WTC11 (cell line): ENCODE measurements around the gene MAMDC2. TPM values are rescaled to one million over a fixed set of nuclear protein-coding genes. Genes with fewer than 3 reads are reported as not detected.

Experiments
- ATAC-seq: fragments of 200-7000 bp; cut with Tn5 transposase; 2 replicates; pipeline ENCODE4 v1.10.0; 2021; ENCODE audit warnings: mild to moderate bottlenecking, moderate library complexity
- CTCF ChIA-PET: fragments of 300-600 bp; sonication (Branson Sonifier 250); formaldehyde crosslinking; loops from one replicate; lab custom pipeline; 2021; ENCODE audit warnings: antibody characterized with exemption; lab: Charles Lee
- POLR2A ChIA-PET: fragments of 350-600 bp; sonication (Branson Sonifier 250); formaldehyde crosslinking; loops from one replicate; lab custom pipeline; 2021; ENCODE audit warnings: antibody characterized with exemption; lab: Charles Lee
- DNase-seq: peaks from one replicate; pipeline ENCODE4 v3.0.0; 2021; ENCODE audit warnings: low spot score
- H3K27ac Mint-ChIP-seq: 2 replicates; pipeline ENCODE4 v1.8.0; 2021; ENCODE audit warnings: mixed read lengths
- H3K27me3 Mint-ChIP-seq: 2 replicates; pipeline ENCODE4 v1.8.0; 2021; ENCODE audit warnings: low read depth, mild to moderate bottlenecking, moderate library complexity, mixed read lengths
- H3K36me3 Mint-ChIP-seq: 2 replicates; pipeline ENCODE4 v1.8.0; 2021; ENCODE audit warnings: mixed read lengths
- H3K4me1 Mint-ChIP-seq: 2 replicates; pipeline ENCODE4 v1.8.0; 2022; ENCODE audit warnings: mixed read lengths
- H3K4me3 Mint-ChIP-seq: 2 replicates; pipeline ENCODE4 v1.8.0; 2021; ENCODE audit warnings: mild to moderate bottlenecking, moderate library complexity, mixed read lengths
- H3K9me3 Mint-ChIP-seq: 2 replicates; pipeline ENCODE4 v1.8.0; 2021; ENCODE audit warnings: mixed read lengths
- AR ChIP-seq: fragments of 250-450 bp; sonication (Bioruptor Pico); IDR thresholded peaks from 2 replicates; pipeline ENCODE4 v1.9.0; 2021; ENCODE audit warnings: mild to moderate bottlenecking
- ATF1 ChIP-seq: sonication (generic); formaldehyde crosslinking; IDR thresholded peaks from 2 replicates; pipeline ENCODE4 v1.8.1; 2023; ENCODE audit warnings: mild to moderate bottlenecking, moderate library complexity, missing genetic modification reagents
- CBFB ChIP-seq: sonication (generic); formaldehyde crosslinking; IDR thresholded peaks from 2 replicates; pipeline ENCODE4 v1.8.1; 2022; ENCODE audit warnings: mild to moderate bottlenecking, low read depth, missing genetic modification reagents
- E2F1 ChIP-seq: sonication (generic); formaldehyde crosslinking; IDR thresholded peaks from 2 replicates; pipeline ENCODE4 v1.8.0; 2022; ENCODE audit warnings: mild to moderate bottlenecking, missing genetic modification reagents
- ELF4 ChIP-seq: sonication (generic); formaldehyde crosslinking; IDR thresholded peaks from 2 replicates; pipeline ENCODE4 v1.8.1; 2022; ENCODE audit warnings: low read depth, mild to moderate bottlenecking, moderate library complexity, missing genetic modification reagents
- FOXP1 ChIP-seq: sonication (generic); formaldehyde crosslinking; IDR thresholded peaks from 2 replicates; pipeline ENCODE4 v1.8.0; 2022; ENCODE audit warnings: missing genetic modification reagents, mild to moderate bottlenecking, moderate library complexity, borderline replicate concordance
- IRF1 ChIP-seq: sonication (generic); formaldehyde crosslinking; IDR thresholded peaks from 2 replicates; pipeline ENCODE4 v1.8.0; 2023; ENCODE audit warnings: missing genetic modification reagents
- MXD4 ChIP-seq: fragments of 250-450 bp; sonication (Bioruptor Pico); IDR thresholded peaks from 2 replicates; pipeline ENCODE4 v1.8.0; 2021; ENCODE audit warnings: mild to moderate bottlenecking, moderate library complexity, borderline replicate concordance
- MYBL2 ChIP-seq: sonication (generic); formaldehyde crosslinking; IDR thresholded peaks from 2 replicates; pipeline ENCODE4 v1.8.1; 2023; ENCODE audit warnings: mild to moderate bottlenecking, moderate library complexity, missing genetic modification reagents
- RELA ChIP-seq: sonication (generic); formaldehyde crosslinking; IDR thresholded peaks from 2 replicates; pipeline ENCODE4 v1.8.1; 2022; ENCODE audit warnings: missing genetic modification reagents, mild to moderate bottlenecking, borderline replicate concordance
- USF1 ChIP-seq: sonication (generic); formaldehyde crosslinking; IDR thresholded peaks from 2 replicates; pipeline ENCODE4 v1.8.0; 2022; ENCODE audit warnings: mild to moderate bottlenecking, missing genetic modification reagents
- ZNF232 ChIP-seq: sonication (generic); formaldehyde crosslinking; IDR thresholded peaks from 2 replicates; pipeline ENCODE4 v1.8.0; 2022; ENCODE audit warnings: mild to moderate bottlenecking, missing genetic modification reagents
- ZNF263 ChIP-seq: sonication (generic); formaldehyde crosslinking; IDR thresholded peaks from 2 replicates; pipeline ENCODE4 v1.8.1; 2022; ENCODE audit warnings: low read depth, mild to moderate bottlenecking, moderate library complexity, missing genetic modification reagents
- ZNF423 ChIP-seq: fragments of 250-450 bp; sonication (Bioruptor Pico); IDR thresholded peaks from 2 replicates; pipeline ENCODE4 v2.1.2; 2022; ENCODE audit warnings: mild to moderate bottlenecking, moderate library complexity
- ZSCAN18 ChIP-seq: fragments of 250-450 bp; sonication (Bioruptor Pico); IDR thresholded peaks from 2 replicates; pipeline ENCODE4 v2.1.2; 2022; ENCODE audit warnings: mild to moderate bottlenecking, moderate library complexity
- total RNA-seq: library from RNA; stranded (reverse); gene quantifications from 3 replicates; pipeline ENCODE4 v1.2.3, GENCODE V29; 2021
- TF ChIP-seq, protein P1 (sequence below): fragments of 250-450 bp; sonication (Bioruptor Pico); IDR thresholded peaks from 2 replicates; pipeline ENCODE4 v1.9.0; 2021; ENCODE audit warnings: mild to moderate bottlenecking, borderline replicate concordance
- TF ChIP-seq, protein P2 (sequence below): sonication (generic); formaldehyde crosslinking; IDR thresholded peaks from 2 replicates; pipeline ENCODE4 v1.8.0; 2023; ENCODE audit warnings: mild to moderate bottlenecking, missing genetic modification reagents

The MAMDC2 gene
- total RNA-seq, 1 experiment from 2014 or later = 6.0 TPM

GRCh38 chr9:70064496-70064895 is 20.8 kb downstream of the MAMDC2 start:
- peaks cover 1% of the 10 kb centered on the region; the same call in 1 of the 2 replicates for H3K9me3 Mint-ChIP-seq
- no peak for DNase-seq
- ChIA-PET POLR2A (no interaction called here), CTCF (interaction anchor here (1.6 kb wide), 1 partner anchor 46 kb away, joined by 4 read pairs; no protein-coding TSS in a partner anchor)
- H3K4me3 Mint-ChIP-seq = no peak overlapping the region
- H3K27ac Mint-ChIP-seq = no peak overlapping the region
- no peaks in the 10 kb centered on the region for H3K27me3 Mint-ChIP-seq
- TF ChIP-seq E2F1 (CRISPR knock-in tag) (no peak), RELA (CRISPR knock-in tag) (no peak), AR (CRISPR knock-in tag) (no peak), IRF1 (no peak), FOXP1 (no peak), ZNF423 (CRISPR knock-in tag) (no peak), ELF4 (CRISPR knock-in tag) (no peak), ZSCAN18 (no peak)
- H3K4me1 Mint-ChIP-seq = peaks cover 20% of the 10 kb centered on the region
- ATAC-seq = no peak
- H3K36me3 Mint-ChIP-seq = no peaks in the 10 kb centered on the region

DNA sequence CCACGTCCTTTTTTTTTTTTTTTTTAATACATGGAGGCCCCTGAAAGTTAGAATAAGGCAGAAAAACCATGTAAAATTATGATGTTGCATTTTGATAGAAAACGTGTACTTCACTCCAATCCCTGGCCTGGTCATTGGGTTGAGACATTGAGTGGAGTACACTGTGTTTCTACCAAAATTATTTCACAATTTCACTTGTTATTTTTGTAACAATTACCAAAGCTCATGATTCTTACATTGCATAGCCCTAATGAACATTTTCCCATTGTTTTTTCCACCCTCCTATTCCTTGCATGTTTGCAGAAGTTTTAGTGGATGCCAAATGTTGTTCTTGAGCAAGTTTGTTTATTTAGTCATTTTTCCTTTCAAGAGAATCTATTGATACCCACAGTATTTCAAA is 21.9 kb downstream of the MAMDC2 start:
- Mint-ChIP-seq H3K4me1 (peaks cover 14% of the 10 kb centered on the region), H3K4me3 (no peak overlapping the region), H3K27ac (no peak overlapping the region), H3K36me3 (no peaks in the 10 kb centered on the region), H3K9me3 (no peaks in the 10 kb centered on the region), H3K27me3 (no peaks in the 10 kb centered on the region)
- TF ChIP-seq MYBL2 (CRISPR knock-in tag) (no peak), ZNF232 (CRISPR knock-in tag) (no peak), MXD4 (no peak), ZSCAN18 (no peak), ZNF263 (CRISPR knock-in tag) (no peak), CBFB (CRISPR knock-in tag) (no peak), ATF1 (CRISPR knock-in tag) (no peak)
- CTCF ChIA-PET = no interaction called here
- POLR2A ChIA-PET = no interaction called here
- no peak for DNase-seq
- ATAC-seq = no peak

DNA sequence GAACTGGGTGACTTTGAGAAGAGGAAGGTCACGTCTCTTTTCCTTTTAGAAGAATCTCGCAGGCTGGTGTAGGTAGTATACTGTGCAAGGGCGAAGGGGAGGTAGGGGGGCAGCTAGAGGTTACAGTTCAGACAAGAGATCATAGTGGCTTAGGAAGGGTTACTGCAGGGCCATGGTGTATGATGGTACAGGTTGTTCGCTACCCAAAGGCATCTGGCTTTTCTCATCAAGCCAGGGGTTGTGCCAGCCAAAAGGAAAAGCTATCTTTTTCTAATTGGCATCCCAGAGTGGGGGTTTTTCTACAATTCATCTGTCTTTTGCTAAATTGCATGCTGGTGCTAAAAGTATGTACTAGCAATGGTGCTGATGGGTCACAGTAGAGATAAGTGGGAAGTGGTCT is 22.8 kb downstream of the MAMDC2 start:
- no peak overlapping the region for H3K4me3 Mint-ChIP-seq
- no peak overlapping the region for H3K27ac Mint-ChIP-seq
- ChIA-PET CTCF (no interaction called here), POLR2A (no interaction called here)
- ATAC-seq (no peak), DNase-seq (no peak)
- no peaks in the 10 kb centered on the region for H3K9me3 Mint-ChIP-seq
- H3K27me3 Mint-ChIP-seq = no peaks in the 10 kb centered on the region
- peaks cover 6% of the 10 kb centered on the region for H3K4me1 Mint-ChIP-seq
- H3K36me3 Mint-ChIP-seq = no peaks in the 10 kb centered on the region
- TF ChIP-seq, protein P1, sequence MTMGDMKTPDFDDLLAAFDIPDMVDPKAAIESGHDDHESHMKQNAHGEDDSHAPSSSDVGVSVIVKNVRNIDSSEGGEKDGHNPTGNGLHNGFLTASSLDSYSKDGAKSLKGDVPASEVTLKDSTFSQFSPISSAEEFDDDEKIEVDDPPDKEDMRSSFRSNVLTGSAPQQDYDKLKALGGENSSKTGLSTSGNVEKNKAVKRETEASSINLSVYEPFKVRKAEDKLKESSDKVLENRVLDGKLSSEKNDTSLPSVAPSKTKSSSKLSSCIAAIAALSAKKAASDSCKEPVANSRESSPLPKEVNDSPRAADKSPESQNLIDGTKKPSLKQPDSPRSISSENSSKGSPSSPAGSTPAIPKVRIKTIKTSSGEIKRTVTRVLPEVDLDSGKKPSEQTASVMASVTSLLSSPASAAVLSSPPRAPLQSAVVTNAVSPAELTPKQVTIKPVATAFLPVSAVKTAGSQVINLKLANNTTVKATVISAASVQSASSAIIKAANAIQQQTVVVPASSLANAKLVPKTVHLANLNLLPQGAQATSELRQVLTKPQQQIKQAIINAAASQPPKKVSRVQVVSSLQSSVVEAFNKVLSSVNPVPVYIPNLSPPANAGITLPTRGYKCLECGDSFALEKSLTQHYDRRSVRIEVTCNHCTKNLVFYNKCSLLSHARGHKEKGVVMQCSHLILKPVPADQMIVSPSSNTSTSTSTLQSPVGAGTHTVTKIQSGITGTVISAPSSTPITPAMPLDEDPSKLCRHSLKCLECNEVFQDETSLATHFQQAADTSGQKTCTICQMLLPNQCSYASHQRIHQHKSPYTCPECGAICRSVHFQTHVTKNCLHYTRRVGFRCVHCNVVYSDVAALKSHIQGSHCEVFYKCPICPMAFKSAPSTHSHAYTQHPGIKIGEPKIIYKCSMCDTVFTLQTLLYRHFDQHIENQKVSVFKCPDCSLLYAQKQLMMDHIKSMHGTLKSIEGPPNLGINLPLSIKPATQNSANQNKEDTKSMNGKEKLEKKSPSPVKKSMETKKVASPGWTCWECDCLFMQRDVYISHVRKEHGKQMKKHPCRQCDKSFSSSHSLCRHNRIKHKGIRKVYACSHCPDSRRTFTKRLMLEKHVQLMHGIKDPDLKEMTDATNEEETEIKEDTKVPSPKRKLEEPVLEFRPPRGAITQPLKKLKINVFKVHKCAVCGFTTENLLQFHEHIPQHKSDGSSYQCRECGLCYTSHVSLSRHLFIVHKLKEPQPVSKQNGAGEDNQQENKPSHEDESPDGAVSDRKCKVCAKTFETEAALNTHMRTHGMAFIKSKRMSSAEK (CRISPR knock-in tag) = no peak
- TF ChIP-seq USF1 (CRISPR knock-in tag) = no peak
- TF ChIP-seq, protein P2, sequence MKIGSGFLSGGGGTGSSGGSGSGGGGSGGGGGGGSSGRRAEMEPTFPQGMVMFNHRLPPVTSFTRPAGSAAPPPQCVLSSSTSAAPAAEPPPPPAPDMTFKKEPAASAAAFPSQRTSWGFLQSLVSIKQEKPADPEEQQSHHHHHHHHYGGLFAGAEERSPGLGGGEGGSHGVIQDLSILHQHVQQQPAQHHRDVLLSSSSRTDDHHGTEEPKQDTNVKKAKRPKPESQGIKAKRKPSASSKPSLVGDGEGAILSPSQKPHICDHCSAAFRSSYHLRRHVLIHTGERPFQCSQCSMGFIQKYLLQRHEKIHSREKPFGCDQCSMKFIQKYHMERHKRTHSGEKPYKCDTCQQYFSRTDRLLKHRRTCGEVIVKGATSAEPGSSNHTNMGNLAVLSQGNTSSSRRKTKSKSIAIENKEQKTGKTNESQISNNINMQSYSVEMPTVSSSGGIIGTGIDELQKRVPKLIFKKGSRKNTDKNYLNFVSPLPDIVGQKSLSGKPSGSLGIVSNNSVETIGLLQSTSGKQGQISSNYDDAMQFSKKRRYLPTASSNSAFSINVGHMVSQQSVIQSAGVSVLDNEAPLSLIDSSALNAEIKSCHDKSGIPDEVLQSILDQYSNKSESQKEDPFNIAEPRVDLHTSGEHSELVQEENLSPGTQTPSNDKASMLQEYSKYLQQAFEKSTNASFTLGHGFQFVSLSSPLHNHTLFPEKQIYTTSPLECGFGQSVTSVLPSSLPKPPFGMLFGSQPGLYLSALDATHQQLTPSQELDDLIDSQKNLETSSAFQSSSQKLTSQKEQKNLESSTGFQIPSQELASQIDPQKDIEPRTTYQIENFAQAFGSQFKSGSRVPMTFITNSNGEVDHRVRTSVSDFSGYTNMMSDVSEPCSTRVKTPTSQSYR (CRISPR knock-in tag) = no peak
